ENCODE measurements around the gene GPR55. TPM values are rescaled to one million over a fixed set of nuclear protein-coding genes. Genes with fewer than 3 reads are reported as not detected.
A peak's percentile ranks its signal among the peaks of the same experiment; 100 is the strongest.

GPR55 gene
- total RNA-seq, 1 donor from 2014 or later = not detected

DNA sequence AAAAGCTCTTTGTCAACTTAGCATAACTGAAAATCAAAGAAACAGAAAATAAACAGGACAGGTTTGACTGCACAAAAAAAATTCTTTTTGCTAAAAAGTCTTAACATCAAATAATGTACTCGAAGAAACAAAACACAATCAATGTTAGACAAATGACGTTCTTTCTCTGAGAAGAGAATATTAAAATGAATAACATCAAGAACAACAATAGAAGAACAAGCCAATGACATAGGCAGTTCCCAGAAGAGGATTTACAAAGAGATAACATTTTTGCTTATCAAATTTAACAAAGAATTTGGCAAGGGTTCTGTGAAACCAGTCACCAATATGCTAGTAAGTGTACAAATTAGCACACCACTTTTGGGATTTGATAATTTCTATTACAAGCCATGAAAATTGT is 5.8 kb downstream of the GPR55 start:
- DNase-seq (ENCODE audit: low read depth, low spot score) = no peak

- DNase-seq (ENCODE audit: low read depth, low spot score) = no peak
These were observed 8.8 kb downstream of the GPR55 start for GRCh38 chr2:230916218-230916617.

GRCh38 chr2:230915319-230915718 is 9.7 kb downstream of the GPR55 start:
- DNase-seq (ENCODE audit: low read depth, low spot score) = no peak

- DNase-seq (ENCODE audit: low read depth, low spot score) = no peak
These were observed 10.2 kb downstream of the GPR55 start for GRCh38 chr2:230914886-230915285.

- DNase-seq (ENCODE audit: low read depth, low spot score) = no peak
These were observed 11.5 kb downstream of the GPR55 start for GRCh38 chr2:230913406-230914143.

- DNase-seq (ENCODE audit: low read depth, low spot score) = no peak
These were observed 12.3 kb downstream of the GPR55 start for GRCh38 chr2:230912724-230913123.

GRCh38 chr2:230912046-230912445 is 13.0 kb downstream of the GPR55 start:
- DNase-seq (ENCODE audit: low read depth, low spot score) = no peak

DNA sequence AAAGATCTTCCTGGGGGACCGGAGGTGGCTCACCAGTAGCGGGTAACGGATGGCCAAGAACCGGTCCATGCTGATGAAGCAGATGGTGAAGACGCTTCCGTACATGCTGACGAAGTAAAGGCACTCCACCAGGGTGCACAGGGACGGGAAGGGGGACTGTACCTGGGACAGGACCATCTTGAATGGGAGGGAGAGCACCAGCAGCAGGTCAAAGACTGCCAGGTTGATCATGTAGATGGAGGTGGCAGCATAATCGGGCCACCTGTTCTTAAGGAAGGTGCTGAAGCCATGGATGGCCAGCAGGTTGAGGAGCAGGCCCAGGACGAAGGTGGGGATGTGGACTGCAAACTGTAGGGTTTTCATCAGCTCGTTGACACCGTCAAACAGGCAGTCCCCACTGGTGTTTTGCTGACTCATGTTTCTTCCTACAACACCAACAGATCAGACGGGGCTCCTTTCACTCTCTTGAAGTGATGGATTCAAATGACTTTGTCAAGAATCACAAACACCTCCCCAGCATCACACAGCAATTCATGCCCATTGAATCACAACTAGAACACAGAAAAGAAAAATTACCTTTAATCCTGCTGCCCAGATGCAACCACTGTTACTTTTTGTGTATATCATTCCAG is 14.4 kb downstream of the GPR55 start:
- no peak for DNase-seq (ENCODE audit: low read depth, low spot score)

- DNase-seq (ENCODE audit: low read depth, low spot score) = no peak
These were observed 15.0 kb downstream of the GPR55 start for GRCh38 chr2:230909841-230910545.

DNA sequence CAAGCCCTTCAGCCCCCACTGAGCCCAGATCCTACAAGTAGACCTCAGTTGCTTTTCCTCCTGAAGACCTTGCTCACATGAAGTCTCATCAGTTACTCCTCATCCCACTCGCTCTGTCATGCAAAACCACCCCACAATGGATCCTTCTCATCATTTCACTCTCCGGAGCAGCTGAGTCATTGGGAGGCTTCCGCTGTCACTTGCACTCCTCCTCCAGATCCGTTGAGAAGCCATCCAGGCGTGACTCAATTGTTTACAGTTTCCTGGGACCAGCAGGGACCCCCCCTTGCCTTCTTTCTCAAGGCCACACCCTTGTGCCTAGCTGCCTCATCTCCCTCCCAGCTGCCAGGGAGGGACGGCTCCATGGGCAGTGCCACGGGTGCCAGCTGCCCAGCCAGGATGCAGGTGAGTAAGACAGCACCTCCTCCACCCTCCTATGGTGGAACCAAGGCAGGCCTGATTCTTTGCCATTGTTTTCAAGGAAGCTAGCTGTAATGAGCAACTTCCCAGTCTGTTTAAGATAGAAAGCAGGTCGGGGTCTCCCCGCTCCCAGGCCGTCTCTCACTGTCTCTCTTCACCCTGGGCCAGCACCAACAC is 16.3 kb downstream of the GPR55 start:
- DNase-seq (ENCODE audit: low read depth, low spot score) = no peak

- DNase-seq (ENCODE audit: low read depth, low spot score) = no peak
These were observed 16.9 kb downstream of the GPR55 start for GRCh38 chr2:230908092-230908594.

GRCh38 chr2:230907361-230908091 is 17.5 kb downstream of the GPR55 start:
- no peak for DNase-seq (ENCODE audit: low read depth, low spot score)

GRCh38 chr2:230906471-230907230 is 18.4 kb downstream of the GPR55 start:
- DNase-seq (ENCODE audit: low read depth, low spot score) = no peak

- no peak for DNase-seq (ENCODE audit: low read depth, low spot score)
These were observed 19.3 kb downstream of the GPR55 start for GRCh38 chr2:230905448-230906421.

GRCh38 chr2:230904856-230905447 is 20.1 kb downstream of the GPR55 start:
- DNase-seq (ENCODE audit: low read depth, low spot score) = no peak

DNA sequence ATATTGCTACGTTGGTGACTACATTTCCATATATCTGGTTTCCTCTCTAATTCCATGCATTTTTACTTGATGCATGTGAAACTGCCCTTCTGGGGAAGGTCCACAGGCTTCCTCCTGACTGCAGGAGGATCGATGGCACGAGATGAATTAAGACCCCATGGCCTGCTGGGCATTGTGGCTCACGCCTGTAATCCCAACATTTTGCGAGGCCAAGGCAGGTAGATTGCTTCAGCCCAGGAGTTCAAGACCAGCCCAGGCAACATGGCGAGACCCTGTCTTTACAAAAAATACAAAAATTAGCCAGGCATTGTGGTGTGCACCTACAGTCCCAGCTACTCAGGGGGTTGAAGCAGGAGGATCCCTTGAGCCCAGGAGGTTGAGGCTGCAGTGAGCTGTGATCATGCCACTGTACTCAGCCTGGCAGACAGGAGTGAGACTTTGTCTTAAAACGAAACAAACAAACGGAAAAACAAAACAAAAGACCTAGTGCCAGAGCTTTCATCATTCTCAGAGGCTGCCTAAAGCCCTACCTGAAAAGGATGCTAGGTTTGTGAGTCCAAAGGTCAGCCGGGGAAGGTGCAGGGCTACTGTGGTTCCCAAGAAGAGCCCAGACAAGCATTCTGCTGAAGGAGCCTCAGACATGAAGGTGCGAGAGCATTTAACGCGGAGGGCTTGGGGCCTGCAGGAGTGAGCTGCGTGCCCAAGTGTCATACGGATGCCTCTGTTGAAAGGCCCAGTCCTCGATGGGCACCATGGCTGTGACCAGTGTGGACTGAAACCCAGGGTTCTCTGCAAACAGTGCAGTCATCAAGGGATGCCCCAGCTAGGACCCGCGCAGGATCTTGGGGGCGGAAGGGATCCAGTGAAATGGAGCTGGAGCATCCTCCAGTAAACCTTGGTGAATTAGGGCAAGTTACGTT is 21.6 kb downstream of the GPR55 start:
- no peak for DNase-seq (ENCODE audit: low read depth, low spot score)

- peak; percentile 10 for DNase-seq (ENCODE audit: low read depth, low spot score)
These were observed 22.7 kb downstream of the GPR55 start for GRCh38 chr2:230902180-230902899.

Measured in pulmonary artery endothelial cell (primary cell).